PC-3 (cell line): ENCODE measurements around the gene TACC2.

Source experiments
- EZH2 ChIP-seq: fragments of 300-600 bp; sonication (generic); IDR thresholded peaks from one replicate; pipeline ENCODE4 v1.6.1; 2017; ENCODE audit warnings: antibody characterized with exemption, mild to moderate bottlenecking, low read length; ENCODE audit not compliant: unreplicated experiment
- TF ChIP-seq, protein P1 (sequence below): fragments of 300-600 bp; sonication (generic); conservative IDR thresholded peaks from 2 replicates; pipeline ENCODE4 v1.5.1; 2017; ENCODE audit warnings: antibody characterized with exemption, low read depth, mild to moderate bottlenecking, low read length

DNA sequence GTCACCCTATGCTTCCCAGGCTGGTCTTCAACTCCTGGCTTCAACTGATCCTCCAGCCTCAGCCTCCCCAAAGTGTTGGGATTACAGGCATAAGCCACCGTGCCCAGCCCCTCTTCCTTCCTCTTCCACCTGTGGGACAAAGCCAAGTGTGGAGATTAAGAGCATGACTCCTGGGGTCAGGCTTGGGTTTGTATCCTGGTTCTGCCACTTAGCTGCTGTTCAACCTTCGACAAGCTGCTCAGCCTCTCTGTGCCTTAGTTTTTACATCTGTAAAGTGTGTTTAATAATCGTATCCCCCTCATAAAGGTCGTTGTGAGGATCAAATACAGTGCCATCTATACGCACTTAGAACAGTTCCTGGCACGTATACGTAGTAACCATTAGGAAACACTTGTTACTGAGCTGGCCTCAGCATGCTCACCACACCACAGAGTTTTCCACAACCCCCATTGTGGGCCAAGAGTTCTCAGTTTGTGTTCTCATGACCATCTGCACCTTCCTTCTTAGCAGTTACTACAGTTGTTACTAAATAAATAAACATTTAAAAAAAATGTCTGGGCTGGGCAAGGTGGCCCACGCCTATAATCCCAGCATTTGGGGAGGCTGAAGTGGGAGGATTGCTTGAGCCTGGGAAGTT, 141.6 kb downstream of the TACC2 start:
- TF ChIP-seq, protein P1, sequence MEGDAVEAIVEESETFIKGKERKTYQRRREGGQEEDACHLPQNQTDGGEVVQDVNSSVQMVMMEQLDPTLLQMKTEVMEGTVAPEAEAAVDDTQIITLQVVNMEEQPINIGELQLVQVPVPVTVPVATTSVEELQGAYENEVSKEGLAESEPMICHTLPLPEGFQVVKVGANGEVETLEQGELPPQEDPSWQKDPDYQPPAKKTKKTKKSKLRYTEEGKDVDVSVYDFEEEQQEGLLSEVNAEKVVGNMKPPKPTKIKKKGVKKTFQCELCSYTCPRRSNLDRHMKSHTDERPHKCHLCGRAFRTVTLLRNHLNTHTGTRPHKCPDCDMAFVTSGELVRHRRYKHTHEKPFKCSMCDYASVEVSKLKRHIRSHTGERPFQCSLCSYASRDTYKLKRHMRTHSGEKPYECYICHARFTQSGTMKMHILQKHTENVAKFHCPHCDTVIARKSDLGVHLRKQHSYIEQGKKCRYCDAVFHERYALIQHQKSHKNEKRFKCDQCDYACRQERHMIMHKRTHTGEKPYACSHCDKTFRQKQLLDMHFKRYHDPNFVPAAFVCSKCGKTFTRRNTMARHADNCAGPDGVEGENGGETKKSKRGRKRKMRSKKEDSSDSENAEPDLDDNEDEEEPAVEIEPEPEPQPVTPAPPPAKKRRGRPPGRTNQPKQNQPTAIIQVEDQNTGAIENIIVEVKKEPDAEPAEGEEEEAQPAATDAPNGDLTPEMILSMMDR = no peak
- no peak for TF ChIP-seq EZH2
